ENCODE results near the gene PLAU.
"Not testable (repeated sequence)": the region's sequence is repeated elsewhere in the genome, so short reads cannot be mapped to it uniquely, and the experiment has no call there.

PLAU gene

DNA sequence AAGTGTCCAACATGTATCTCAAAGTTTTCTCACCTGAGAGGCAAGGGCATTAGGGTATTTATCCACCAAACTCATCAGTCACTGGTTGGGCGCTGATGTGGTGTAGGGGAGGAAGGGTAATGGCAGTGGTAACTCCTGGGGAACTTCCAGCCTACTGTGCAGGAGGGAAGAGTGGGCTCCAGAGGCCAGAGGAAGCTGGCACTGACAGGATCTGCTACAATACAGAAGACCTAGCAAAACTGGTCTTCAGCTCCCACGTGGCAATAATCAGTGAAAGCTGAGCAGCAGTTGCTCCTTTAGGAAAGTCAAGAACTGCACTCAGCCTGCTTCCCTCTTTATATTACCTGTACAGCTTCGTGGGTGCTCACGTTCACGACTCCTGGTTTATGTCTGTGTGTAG, 19.4 kb upstream of the PLAU start:
- no peak for DNase-seq (ENCODE audit: low read depth, low spot score)
- in situ Hi-C loops (cut with HindIII; ENCODE audit: low sequenced_read_pairs) = no loop called here
- no peak overlapping the region for H3K4me3 ChIP-seq (ENCODE audit: low read depth, low read length)
- TF ChIP-seq, protein P1, sequence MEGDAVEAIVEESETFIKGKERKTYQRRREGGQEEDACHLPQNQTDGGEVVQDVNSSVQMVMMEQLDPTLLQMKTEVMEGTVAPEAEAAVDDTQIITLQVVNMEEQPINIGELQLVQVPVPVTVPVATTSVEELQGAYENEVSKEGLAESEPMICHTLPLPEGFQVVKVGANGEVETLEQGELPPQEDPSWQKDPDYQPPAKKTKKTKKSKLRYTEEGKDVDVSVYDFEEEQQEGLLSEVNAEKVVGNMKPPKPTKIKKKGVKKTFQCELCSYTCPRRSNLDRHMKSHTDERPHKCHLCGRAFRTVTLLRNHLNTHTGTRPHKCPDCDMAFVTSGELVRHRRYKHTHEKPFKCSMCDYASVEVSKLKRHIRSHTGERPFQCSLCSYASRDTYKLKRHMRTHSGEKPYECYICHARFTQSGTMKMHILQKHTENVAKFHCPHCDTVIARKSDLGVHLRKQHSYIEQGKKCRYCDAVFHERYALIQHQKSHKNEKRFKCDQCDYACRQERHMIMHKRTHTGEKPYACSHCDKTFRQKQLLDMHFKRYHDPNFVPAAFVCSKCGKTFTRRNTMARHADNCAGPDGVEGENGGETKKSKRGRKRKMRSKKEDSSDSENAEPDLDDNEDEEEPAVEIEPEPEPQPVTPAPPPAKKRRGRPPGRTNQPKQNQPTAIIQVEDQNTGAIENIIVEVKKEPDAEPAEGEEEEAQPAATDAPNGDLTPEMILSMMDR (IDR thresholded peaks at IDR 0.05; ENCODE audit: low read depth, low read length) = no peak

DNA sequence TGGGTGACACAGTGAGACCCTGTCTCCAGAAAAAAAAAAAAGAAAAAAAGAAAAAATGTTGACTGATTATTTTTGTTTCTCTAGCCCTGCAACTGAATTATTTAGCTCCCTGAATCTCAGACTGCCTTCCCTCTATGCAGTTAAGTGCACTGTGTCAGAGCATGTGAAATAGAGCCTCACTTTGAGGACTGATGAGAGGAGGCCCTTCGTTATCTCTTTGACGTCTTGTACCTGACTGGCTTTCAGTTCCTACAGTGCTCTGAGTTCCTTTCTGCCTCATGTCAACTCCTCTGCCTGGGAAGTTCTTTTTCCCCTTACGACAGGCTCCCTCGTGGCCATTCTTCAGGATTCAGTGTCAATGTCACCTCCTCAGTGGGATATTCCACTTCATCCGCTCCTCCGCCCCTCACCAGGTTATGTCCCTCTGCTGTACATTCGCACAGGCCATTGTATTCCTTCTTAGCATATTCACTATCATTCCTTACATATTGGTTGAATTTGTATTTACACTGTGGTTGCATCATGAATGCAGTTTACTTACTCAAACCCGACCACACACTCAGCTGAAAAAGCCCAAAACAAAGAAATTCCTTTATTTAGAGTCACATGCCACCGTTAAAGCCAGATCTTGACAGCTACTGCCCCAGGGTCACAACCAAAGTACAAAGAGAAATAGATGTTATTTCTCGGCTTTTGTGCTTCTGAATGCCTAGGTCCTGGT, 18.5 kb upstream of the PLAU start:
- TF ChIP-seq, protein P1 (IDR thresholded peaks at IDR 0.05; ENCODE audit: low read depth, low read length) = no peak
- peak; percentile 64 for DNase-seq (ENCODE audit: low read depth, low spot score)
- in situ Hi-C loops (cut with HindIII; ENCODE audit: low sequenced_read_pairs) = no loop called here
- H3K4me3 ChIP-seq (ENCODE audit: low read depth, low read length) = no peak overlapping the region

DNA sequence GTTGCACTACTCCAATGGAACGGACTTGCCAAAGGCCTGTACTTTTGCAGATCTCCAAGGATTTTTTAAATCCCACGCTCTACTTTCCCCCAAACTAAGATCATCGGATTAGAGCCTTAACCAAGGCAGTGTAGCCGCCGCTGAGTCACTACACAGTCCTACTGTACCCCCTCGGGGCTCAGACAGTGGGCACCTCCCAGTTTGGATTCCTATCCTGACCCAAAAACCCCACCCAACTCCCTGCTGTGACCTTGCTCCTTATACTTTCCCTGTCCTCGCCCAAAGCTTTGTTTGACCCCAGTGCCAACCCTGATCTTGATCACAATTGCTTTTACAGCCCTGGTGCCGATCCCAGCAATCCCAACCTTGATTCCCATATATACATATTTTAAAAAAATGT, 17.5 kb upstream of the PLAU start:
- in situ Hi-C loops (cut with HindIII; ENCODE audit: low sequenced_read_pairs) = no loop called here
- no peak for DNase-seq (ENCODE audit: low read depth, low spot score)
- no peak overlapping the region for H3K4me3 ChIP-seq (ENCODE audit: low read depth, low read length)
- TF ChIP-seq, protein P1 (IDR thresholded peaks at IDR 0.05; ENCODE audit: low read depth, low read length) = no peak

DNA sequence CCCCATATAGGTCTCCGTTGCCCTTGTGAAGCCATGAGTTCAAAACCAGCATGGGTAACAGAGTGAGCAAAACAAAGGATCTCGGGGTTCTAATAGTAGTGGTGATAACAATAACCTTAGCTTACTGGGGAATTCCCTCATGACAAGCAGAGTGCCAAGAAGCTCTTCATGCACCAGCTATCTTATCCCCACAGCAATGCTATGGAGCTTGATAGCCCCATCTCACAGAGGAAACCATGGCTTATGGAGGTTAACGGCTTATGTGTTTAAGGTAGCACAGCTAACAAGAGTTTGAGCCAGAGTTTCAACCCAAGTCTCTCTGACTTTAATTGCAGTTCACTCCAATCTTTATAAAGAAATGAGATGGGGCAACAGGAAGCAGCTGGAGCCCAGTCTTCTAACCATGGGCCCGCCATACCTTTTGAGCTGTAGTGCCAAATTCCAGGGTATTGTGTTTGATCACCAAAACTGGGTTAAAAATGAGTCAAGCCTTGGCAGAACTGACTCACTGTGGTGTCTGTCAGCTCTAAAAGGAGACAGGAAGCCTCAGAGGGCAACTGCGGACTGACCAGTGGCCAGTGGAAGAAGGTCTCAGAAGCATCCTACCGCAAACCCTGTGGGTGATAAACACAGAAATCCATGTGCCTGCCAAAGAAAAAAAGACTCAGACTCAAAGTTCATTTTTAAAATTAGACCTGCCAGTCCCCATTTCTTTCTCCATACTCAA, 16.5 kb upstream of the PLAU start:
- DNase-seq (ENCODE audit: low read depth, low spot score) = peak; percentile 97
- no peak overlapping the region for H3K4me3 ChIP-seq (ENCODE audit: low read depth, low read length)
- in situ Hi-C loops (cut with HindIII; ENCODE audit: low sequenced_read_pairs) = no loop called here
- TF ChIP-seq, protein P1 (IDR thresholded peaks at IDR 0.05; ENCODE audit: low read depth, low read length) = no peak

DNA sequence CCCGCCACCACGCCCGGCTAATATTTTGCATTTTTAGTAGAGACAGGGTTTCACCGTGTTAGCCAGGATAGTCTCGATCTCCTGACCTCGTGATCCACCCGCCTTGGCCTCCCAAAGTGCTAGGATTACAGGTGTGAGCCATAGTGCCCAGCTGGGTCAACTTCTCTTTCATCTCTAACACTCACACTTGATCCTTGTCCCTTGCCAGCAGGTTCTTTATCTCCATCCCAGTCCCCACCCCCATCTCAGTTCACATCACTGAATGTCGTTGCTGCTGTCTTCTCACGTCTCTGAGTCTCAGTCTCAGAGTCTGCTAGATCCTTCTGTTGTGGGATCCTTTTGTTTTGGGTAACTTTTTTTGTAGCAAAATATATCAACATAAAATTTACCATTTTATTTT, 15.6 kb upstream of the PLAU start:
- H3K4me3 ChIP-seq (ENCODE audit: low read depth, low read length); in situ Hi-C loops (cut with HindIII; ENCODE audit: low sequenced_read_pairs); DNase-seq (ENCODE audit: low read depth, low spot score): not testable (repeated sequence)

DNA sequence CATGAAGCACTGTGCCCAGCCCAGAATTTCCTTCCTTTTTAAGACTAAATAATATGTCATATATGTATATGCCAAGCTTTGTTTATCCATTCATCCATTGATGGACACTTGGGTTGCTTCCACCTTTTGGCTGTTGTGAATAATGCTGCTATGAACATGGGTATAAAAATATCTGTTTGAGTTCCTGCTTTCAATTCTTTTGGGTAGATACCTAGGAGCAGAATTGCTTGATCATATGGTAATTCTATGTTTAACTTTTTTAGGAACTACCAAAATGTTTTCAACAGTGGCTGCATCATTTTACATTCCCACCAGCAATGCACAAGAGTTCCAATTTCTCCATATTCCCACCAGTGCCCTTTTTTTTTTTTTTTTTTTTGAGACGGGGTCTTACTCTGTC, 13.2 kb upstream of the PLAU start:
- DNase-seq (ENCODE audit: low read depth, low spot score) = no peak
- TF ChIP-seq, protein P1 (IDR thresholded peaks at IDR 0.05; ENCODE audit: low read depth, low read length) = no peak
- in situ Hi-C loops (cut with HindIII; ENCODE audit: low sequenced_read_pairs) = no loop called here
- H3K4me3 ChIP-seq (ENCODE audit: low read depth, low read length) = no peak overlapping the region

DNA sequence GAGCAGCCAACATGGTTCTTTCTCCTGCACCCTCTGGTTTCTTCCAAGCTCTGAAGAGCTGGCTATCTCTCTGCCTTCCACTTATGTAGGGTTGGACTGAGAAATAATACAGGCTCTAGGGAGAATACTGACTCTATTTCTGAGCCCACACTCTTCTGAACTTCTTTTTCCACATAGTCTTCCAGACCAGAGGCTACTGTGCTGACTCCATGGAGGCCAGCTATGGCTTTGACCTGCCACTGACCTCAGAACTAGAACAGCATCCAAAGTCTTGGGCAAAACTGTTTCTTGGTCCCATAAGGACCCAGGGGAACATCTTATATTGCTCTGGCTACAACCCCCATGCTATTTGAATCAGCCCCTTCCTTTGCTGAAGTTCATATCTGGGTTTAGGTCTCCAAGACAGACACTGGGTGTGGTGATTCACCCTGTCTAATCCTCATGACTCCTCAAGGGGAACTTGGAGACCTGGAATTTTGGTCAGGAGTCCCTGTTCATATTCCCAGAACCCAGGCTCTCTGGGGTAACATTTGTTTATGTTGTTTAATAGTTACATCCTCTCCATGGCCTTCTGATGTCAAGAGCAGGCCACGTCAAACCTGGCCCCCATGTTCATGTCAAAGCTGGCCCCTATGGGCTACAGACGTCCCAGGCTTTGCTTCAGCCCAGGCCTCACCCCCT, 12.1 kb upstream of the PLAU start:
- H3K4me3 ChIP-seq (ENCODE audit: low read depth, low read length) = no peak overlapping the region
- DNase-seq (ENCODE audit: low read depth, low spot score) = no peak
- TF ChIP-seq, protein P1 (IDR thresholded peaks at IDR 0.05; ENCODE audit: low read depth, low read length) = no peak
- in situ Hi-C loops (cut with HindIII; ENCODE audit: low sequenced_read_pairs) = no loop called here

All from astrocyte of the spinal cord (primary cell).